Nephron progenitor cell (in vitro differentiated cells): ENCODE results near the gene RNF183.

Experiments
- DNase-seq: peaks from one replicate; pipeline ENCODE4 v3.0.0; 2021
- H3K27ac Mint-ChIP-seq: 2 replicates; pipeline ENCODE4 v1.8.0; 2021; ENCODE audit warnings: mild to moderate bottlenecking, moderate library complexity, mixed read lengths
- H3K27me3 Mint-ChIP-seq: 2 replicates; pipeline ENCODE4 v1.8.0; 2021; ENCODE audit warnings: mild to moderate bottlenecking, low read depth, mixed read lengths; ENCODE audit not compliant: poor library complexity
- H3K36me3 Mint-ChIP-seq: 2 replicates; pipeline ENCODE4 v1.8.0; 2021; ENCODE audit warnings: low read depth, mixed read lengths
- H3K4me1 Mint-ChIP-seq: 2 replicates; pipeline ENCODE4 v1.8.0; 2021; ENCODE audit warnings: mixed read lengths
- H3K4me3 Mint-ChIP-seq: 2 replicates; pipeline ENCODE4 v1.8.0; 2021; ENCODE audit warnings: mild to moderate bottlenecking, moderate library complexity, mixed read lengths
- H3K9me3 Mint-ChIP-seq: 2 replicates; pipeline ENCODE4 v1.8.0; 2021; ENCODE audit warnings: mild to moderate bottlenecking, moderate library complexity, mixed read lengths
- CTCF ChIP-seq: fragments of 200-600 bp; sonication (generic); IDR thresholded peaks from 2 replicates; pipeline ENCODE4 v1.5.0; 2021; ENCODE audit warnings: antibody characterized with exemption

RNF183 gene

GRCh38 chr9:113278840-113279239 lies 24.3 kb downstream of the RNF183 start:
- H3K4me1 Mint-ChIP-seq, result peaks cover 19% of the 10 kb centered on the region
- no peak overlapping the region for H3K4me3 Mint-ChIP-seq
- peaks cover 2% of the 10 kb centered on the region for H3K27me3 Mint-ChIP-seq
- no peak for TF ChIP-seq CTCF
- H3K36me3 Mint-ChIP-seq, result peaks cover 59% of the 10 kb centered on the region
- no peaks in the 10 kb centered on the region for H3K9me3 Mint-ChIP-seq
- no peak for DNase-seq
- no peak overlapping the region for H3K27ac Mint-ChIP-seq

GRCh38 chr9:113275157-113276131 lies 27.7 kb downstream of the RNF183 start, which contains the start of the genes CDC26 and PRPF4:
Gene CDC26, minus strand, starts transcription at chr9:113275572. Its CDS starts 3,065 bp downstream, at chr9:113272507.
Gene PRPF4, plus strand, starts transcription at chr9:113275658. Its CDS starts 86 bp downstream, at chr9:113275744.
- Mint-ChIP-seq H3K36me3 (peaks cover 42% of the 10 kb centered on the region), H3K27me3 (no peaks in the 10 kb centered on the region), H3K4me3 (no peak within 1 kb of the TSS), H3K9me3 (no peaks in the 10 kb centered on the region), H3K4me1 (peaks cover 21% of the 10 kb centered on the region), H3K27ac (no peak within 1 kb of the TSS)
- TF ChIP-seq CTCF, result no peak
- DNase-seq, result peak; percentile 97

DNA sequence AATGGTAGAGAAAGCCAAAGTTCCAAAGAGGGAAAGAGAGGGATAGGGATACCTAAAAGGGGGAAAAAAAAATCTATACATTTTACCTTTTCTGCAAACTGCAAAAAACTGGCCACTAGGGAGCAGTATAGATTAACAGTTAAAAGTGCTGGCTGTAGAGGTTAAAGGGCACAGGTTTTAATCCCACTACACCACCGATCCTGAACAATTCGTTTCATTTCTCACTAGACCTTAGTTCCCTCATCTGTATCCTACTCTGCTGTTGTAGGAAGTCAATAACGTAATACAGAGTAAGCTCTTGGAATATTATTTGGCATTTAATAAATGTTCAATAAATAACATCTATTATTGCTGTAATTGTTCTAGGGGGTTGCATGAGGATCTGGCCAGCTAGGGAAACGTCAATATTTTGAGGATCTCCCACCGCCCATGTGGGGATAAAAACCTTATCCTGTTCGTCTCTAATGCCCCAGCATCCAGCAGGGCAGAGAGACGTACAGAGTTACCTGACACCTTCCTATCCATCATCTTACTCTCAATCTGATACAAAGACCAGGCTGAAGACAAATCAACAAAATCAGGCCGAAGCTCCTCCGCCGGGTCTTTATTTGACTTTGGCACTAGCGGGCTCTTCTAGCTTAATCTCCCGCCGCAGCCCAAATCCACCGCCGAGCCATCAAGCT lies 28.6 kb downstream of the RNF183 start:
- no peaks in the 10 kb centered on the region for H3K27me3 Mint-ChIP-seq
- H3K4me3 Mint-ChIP-seq, result no peak overlapping the region
- DNase-seq, result peak; percentile 42
- peak; percentile 79 for TF ChIP-seq CTCF
- no peak overlapping the region for H3K27ac Mint-ChIP-seq
- H3K36me3 Mint-ChIP-seq, result peaks cover 40% of the 10 kb centered on the region
- H3K9me3 Mint-ChIP-seq, result no peaks in the 10 kb centered on the region
- peaks cover 12% of the 10 kb centered on the region for H3K4me1 Mint-ChIP-seq

DNA sequence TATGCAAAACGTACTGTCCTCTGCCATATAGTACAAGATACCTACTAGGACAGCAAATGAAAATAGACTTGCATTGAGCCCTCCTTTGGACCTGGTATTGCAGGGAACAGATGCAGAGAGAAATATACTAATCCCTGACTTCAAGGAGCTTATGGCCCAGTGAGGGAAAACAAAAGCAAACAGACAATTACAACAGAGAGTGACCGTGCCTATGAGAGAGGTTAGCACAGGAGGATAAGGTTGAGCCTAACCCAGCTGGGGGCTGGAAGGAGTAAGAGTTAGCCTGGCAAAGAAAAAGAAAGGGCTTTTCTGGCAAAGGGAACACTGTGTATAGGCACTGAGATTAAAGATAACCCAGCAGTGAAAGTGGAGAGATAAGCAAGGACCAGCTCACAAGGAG lies 33.3 kb downstream of the RNF183 start:
- no peak for DNase-seq
- Mint-ChIP-seq H3K27me3 (no peaks in the 10 kb centered on the region), H3K36me3 (peaks cover 43% of the 10 kb centered on the region), H3K27ac (no peak overlapping the region), H3K9me3 (no peaks in the 10 kb centered on the region), H3K4me1 (peaks cover 8% of the 10 kb centered on the region), H3K4me3 (no peak overlapping the region)
- TF ChIP-seq CTCF, result no peak

DNA sequence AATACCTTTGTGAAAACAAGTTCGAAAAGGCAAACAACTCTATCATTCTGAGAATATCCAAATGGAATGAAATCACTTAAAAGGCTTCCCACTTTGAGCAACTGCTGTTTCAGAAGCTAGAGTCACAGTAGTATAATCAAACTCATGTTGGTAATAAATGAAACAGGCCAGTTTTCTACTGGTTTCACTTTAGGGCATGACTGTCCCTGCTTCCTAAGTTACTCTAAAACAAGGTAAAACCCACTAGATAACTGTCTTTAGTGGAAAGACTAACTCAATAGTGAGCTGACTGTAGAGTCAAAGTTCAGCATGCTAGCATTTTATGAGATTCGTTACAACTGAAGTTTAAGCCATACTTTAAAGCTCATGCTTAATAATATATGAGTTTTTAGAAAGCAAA lies 33.8 kb downstream of the RNF183 start:
- DNase-seq, result no peak

More for the DNA sequence above, 33.8 kb downstream of the RNF183 start:
- Mint-ChIP-seq H3K27me3 (no peaks in the 10 kb centered on the region), H3K27ac (no peak overlapping the region), H3K4me3 (no peak overlapping the region), H3K4me1 (peaks cover 7% of the 10 kb centered on the region), H3K36me3 (peaks cover 45% of the 10 kb centered on the region), H3K9me3 (no peaks in the 10 kb centered on the region)
- TF ChIP-seq CTCF, result no peak
